ENCODE results near the gene FOXD4L6.
"Not testable (repeated sequence)": the region's sequence is repeated elsewhere in the genome, so short reads cannot be mapped to it uniquely, and the experiment has no call there.

GRCh38 chr9:41087157-41087780 is 41.2 kb downstream of the FOXD4L6 start:
- TF ChIP-seq CTCF (IDR thresholded peaks at IDR 0.05; ENCODE audit: extremely low read depth in 1 of 2, insufficient read depth in 1 of 2, low read depth in 1 of 2, low read length in 2 of 2); MAX (IDR thresholded peaks at IDR 0.05; ENCODE audit: insufficient read depth, insufficient read length); POLR2AphosphoS5 (IDR thresholded peaks at IDR 0.05; ENCODE audit: insufficient read depth, low read depth, low read length): not testable (repeated sequence)
